PFSK-1 (cell line): ENCODE measurements around the gene LGALS7.

Source experiments
- POLR2AphosphoS5 ChIP-seq: IDR thresholded peaks from 2 replicates; pipeline ENCODE4 v1.6.1; 2012; ENCODE audit warnings: low read depth, mild to moderate bottlenecking, control low read depth, low read length, moderate library complexity
- REST ChIP-seq, 2 experiments: IDR thresholded peaks; 2 replicates each; pipeline versions ENCODE4 v1.6.1 to v1.8.0; 2011 to 2012; ENCODE audit warnings: low read depth in 2 of 2, low read length in 2 of 2, control low read depth in 1 of 2, inconsistent platforms in 1 of 2, mild to moderate bottlenecking in 1 of 2, moderate library complexity in 1 of 2; ENCODE audit not compliant: insufficient read depth in 1 of 2
- SIN3A ChIP-seq: IDR thresholded peaks from 2 replicates; pipeline ENCODE4 v1.6.1; 2012; ENCODE audit warnings: mild to moderate bottlenecking, low read length, moderate library complexity, borderline replicate concordance; ENCODE audit not compliant: insufficient read depth
- TAF1 ChIP-seq: IDR thresholded peaks from 2 replicates; pipeline ENCODE4 v1.6.1; 2012; ENCODE audit warnings: low read length, control low read depth, borderline replicate concordance; ENCODE audit not compliant: insufficient read depth

- TF ChIP-seq POLR2AphosphoS5 (no peak), REST (IDR thresholded peaks at IDR 0.05; ENCODE audit: insufficient read depth in 1 of 2, low read depth in 2 of 2, low read length in 2 of 2) (no peak), SIN3A (no peak), TAF1 (no peak)
Measured at GRCh38 chr19:38727868-38728660, 45.3 kb downstream of the LGALS7 start.
